GM12873 (cell line): ENCODE data around the gene POU2AF3.

Experiments used
- CTCF ChIP-seq: IDR thresholded peaks from 2 replicates; pipeline ENCODE4 v1.5.1; 2012; ENCODE audit warnings: low read depth, mild to moderate bottlenecking, moderate library complexity, low read length, control low read depth; ENCODE audit not compliant: insufficient read depth; ENCODE audit errors: missing control alignments

POU2AF3 gene

GRCh38 chr11:111355956-111356659 lies 57.8 kb downstream of the POU2AF3 start:
- TF ChIP-seq CTCF: no peak

GRCh38 chr11:111356660-111357048 lies 58.3 kb downstream of the POU2AF3 start:
- no peak for TF ChIP-seq CTCF

- TF ChIP-seq CTCF: no peak
These were observed 59.0 kb downstream of the POU2AF3 start for GRCh38 chr11:111357150-111358037.
